ENCODE data around the gene GAL.

- no peak for TF ChIP-seq CTCF (IDR thresholded peaks at IDR 0.05; ENCODE audit: low read depth, low read length)
- no peak for TF ChIP-seq EZH2phosphoT487 (IDR thresholded peaks at IDR 0.05; ENCODE audit: low read depth)
Observed at GRCh38 chr11:68652683-68653156, 31.6 kb upstream of the GAL start.
